Measurements from ENCODE around the gene RASA3. TPM values are rescaled to one million over a fixed set of nuclear protein-coding genes. Genes with fewer than 3 reads are reported as not detected.

Gene RASA3
- total and polyA plus RNA-seq, 2 of the 8 experiments (the other 6 are each of a cell fraction or from before 2014, with no cell fraction given) = 7.5 to 21.9 TPM

DNA sequence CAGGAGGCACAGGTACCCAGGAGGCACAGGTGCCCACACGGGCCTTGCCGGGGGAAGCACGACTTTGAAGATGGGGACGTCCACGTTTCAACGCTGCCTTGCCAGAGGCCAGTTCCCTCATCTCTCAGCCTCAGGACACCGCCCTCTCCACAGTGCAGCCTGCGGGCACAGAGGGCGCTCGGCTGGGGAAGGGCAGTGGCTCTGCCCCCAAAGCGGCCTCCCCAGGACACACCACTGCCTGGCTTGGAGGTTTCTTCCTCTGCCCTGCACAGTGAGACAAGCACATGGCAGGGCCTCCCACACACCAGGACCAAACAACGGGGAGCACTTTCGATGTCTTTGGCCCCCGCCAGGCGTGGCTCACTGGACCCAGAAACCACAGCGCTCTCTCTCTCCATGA is 73.0 kb downstream of the RASA3 start:
- H4K20me1 ChIP-seq (replicated peaks in 1 of 2; ENCODE audit: control insufficient read depth in 1 of 2, insufficient read depth in 2 of 2, low read length in 2 of 2) = peaks cover 0 to 9% of the 10 kb centered on the region in 2 experiments
- H3K27me3 ChIP-seq (replicated peaks in 1 of 4; ENCODE audit: control insufficient read depth in 3 of 4, extremely low read depth in 1 of 4, insufficient read depth in 3 of 4, low read length in 3 of 4) = no peaks in the 10 kb centered on the region
- peaks cover 0 to 3% of the 10 kb centered on the region in 2 experiments; a peak in 1 of 4 replicates for H3K79me2 ChIP-seq (ENCODE audit: control insufficient read depth in 1 of 2, insufficient read depth in 2 of 2, low read length in 2 of 2)
- H3K4me1 ChIP-seq (replicated peaks in 1 of 4; ENCODE audit: control insufficient read depth in 3 of 4, insufficient read depth in 4 of 4, low read length in 3 of 4) = peaks cover 2 to 10% (median 3%) of the 10 kb centered on the region in 4 experiments; a peak in 6 of 7 replicates
- no peak overlapping the region for H4K91ac ChIP-seq (replicated peaks; ENCODE audit: insufficient read length, low read length)
- no peak overlapping the region for H3K14ac ChIP-seq (ENCODE audit: insufficient read length)
- no peak overlapping the region for H2BK120ac ChIP-seq (replicated peaks; ENCODE audit: low read depth, low read length)
- ChIA-PET POLR2A (ENCODE audit: partially characterized antibody) (interaction anchor here (1.2 kb wide), 1 partner anchor 9 kb away, joined by 3 read pairs; no protein-coding TSS in a partner anchor), CTCF (ENCODE audit: partially characterized antibody) (no interaction called here)
- no peak overlapping the region for H2AFZ ChIP-seq (ENCODE audit: low read length)
- no peak for DNase-seq (ENCODE audit: low read depth in 1 of 2, low spot score in 2 of 2)
- no peak for FAIRE-seq
- H3K79me1 ChIP-seq (ENCODE audit: low read depth, low read length) = peaks cover 15% of the 10 kb centered on the region
- no peaks in the 10 kb centered on the region; a peak in 1 of 8 replicates for H3K36me3 ChIP-seq (ENCODE audit: control insufficient read depth in 2 of 4, insufficient read depth in 4 of 4, low read length in 3 of 4)
- H3K23ac ChIP-seq (ENCODE audit: insufficient read length) = no peak overlapping the region
- no peak overlapping the region for H3K9ac ChIP-seq (replicated peaks in 1 of 4; ENCODE audit: extremely low read depth in 1 of 4, low read depth in 3 of 4, low read length in 3 of 4)
- H4K5ac ChIP-seq (ENCODE audit: insufficient read length, low read depth, low read length) = no peak overlapping the region
- 92% methylated on average over 13 of the region's 16 CpGs; no CpG with 5 or more reads in 1 of the 2 experiments for WGBS, 2 experiments (ENCODE audit: extremely low coverage in 1 of 2, insufficient coverage in 1 of 2, insufficient read length in 1 of 2, insufficient replicate concordance in 2 of 2, low coverage in 1 of 2, low lambda C conversion rate in 2 of 2, missing lambda C conversion rate in 1 of 2)
- no peak overlapping the region for H2BK15ac ChIP-seq (ENCODE audit: low read length)
- H3K9me3 ChIP-seq (ENCODE audit: insufficient read depth in 2 of 2, low read depth in 1 of 2, low read length in 1 of 2) = no peaks in the 10 kb centered on the region; a peak in 1 of 4 replicates
- peak overlapping the region; percentile 71 for H4K8ac ChIP-seq (ENCODE audit: extremely low read depth, insufficient read depth, low read length)
- no peak overlapping the region for H3K18ac ChIP-seq (ENCODE audit: extremely low read depth, low read length)
- H2BK5ac ChIP-seq (ENCODE audit: low read depth, low read length) = no peak overlapping the region
- no peak overlapping the region for H3K4me2 ChIP-seq (ENCODE audit: insufficient read depth in 1 of 2, low read depth in 2 of 2, low read length in 2 of 2)
- no peaks in the 10 kb centered on the region for H3K23me2 ChIP-seq (ENCODE audit: low read depth, low read length)
- no peak overlapping the region for H3K4me3 ChIP-seq (ENCODE audit: extremely low read depth in 1 of 4, insufficient read depth in 2 of 4, low read depth in 3 of 4, low read length in 4 of 4)
- H2BK12ac ChIP-seq (ENCODE audit: low read depth, low read length) = peak overlapping the region; percentile 80; the same call in 1 of the 2 replicates
- no peak overlapping the region for H2AK5ac ChIP-seq (ENCODE audit: low read depth, low read length)
- no peak overlapping the region for H3K4ac ChIP-seq (replicated peaks; ENCODE audit: insufficient read length, low read depth, low read length)
- H3K56ac ChIP-seq (replicated peaks; ENCODE audit: insufficient read length, low read depth, low read length) = no peak overlapping the region
- H3K27ac ChIP-seq (ENCODE audit: low read depth, low read length) = no peak overlapping the region
- TF ChIP-seq SP2 (IDR thresholded peaks at IDR 0.05; ENCODE audit: low read length) = no peak
- H2BK20ac ChIP-seq (ENCODE audit: low read length) = no peak overlapping the region
